Measurements from ENCODE around the gene DPM1.

The DPM1 gene

GRCh38 chr20:50929299-50930138 lies 28.8 kb downstream of the DPM1 start:
- peak; percentile 96 for DNase-seq

- DNase-seq = no peak
These were observed 29.9 kb downstream of the DPM1 start for GRCh38 chr20:50928469-50928868.

- no peak for DNase-seq
These were observed 31.8 kb downstream of the DPM1 start for GRCh38 chr20:50926530-50926929.

- DNase-seq = no peak
These were observed 33.9 kb downstream of the DPM1 start for GRCh38 chr20:50924261-50924920.

- no peak for DNase-seq
These were observed 36.4 kb downstream of the DPM1 start for GRCh38 chr20:50921803-50922501.

GRCh38 chr20:50920997-50921396 lies 37.3 kb downstream of the DPM1 start:
- no peak for DNase-seq

- peak; percentile 48 for DNase-seq
These were observed 38.8 kb downstream of the DPM1 start for GRCh38 chr20:50919567-50919966.

GRCh38 chr20:50918403-50918802 lies 39.9 kb downstream of the DPM1 start:
- no peak for DNase-seq

GRCh38 chr20:50916934-50917333 lies 41.4 kb downstream of the DPM1 start:
- no peak for DNase-seq

- DNase-seq = no peak
These were observed 42.1 kb downstream of the DPM1 start for GRCh38 chr20:50916257-50916656.

GRCh38 chr20:50915424-50915823 lies 42.9 kb downstream of the DPM1 start:
- no peak for DNase-seq

GRCh38 chr20:50913690-50914375 lies 44.5 kb downstream of the DPM1 start:
- no peak for DNase-seq

- DNase-seq = no peak
These were observed 46.6 kb downstream of the DPM1 start for GRCh38 chr20:50911716-50912115.

- no peak for DNase-seq
These were observed 47.3 kb downstream of the DPM1 start for GRCh38 chr20:50911030-50911429.

- no peak for DNase-seq
These were observed 48.9 kb downstream of the DPM1 start for GRCh38 chr20:50909413-50909812.

GRCh38 chr20:50904067-50904570 lies 54.2 kb downstream of the DPM1 start:
- DNase-seq = no peak

- DNase-seq = no peak
These were observed 54.8 kb downstream of the DPM1 start for GRCh38 chr20:50903353-50904051.

GRCh38 chr20:50901301-50901700 lies 57.0 kb downstream of the DPM1 start:
- DNase-seq = no peak

- DNase-seq = no peak
These were observed 58.1 kb downstream of the DPM1 start for GRCh38 chr20:50900261-50900660.

- DNase-seq = no peak
These were observed 59.9 kb downstream of the DPM1 start for GRCh38 chr20:50898475-50898874.

GRCh38 chr20:50895111-50895830 lies 63.1 kb downstream of the DPM1 start:
- no peak for DNase-seq

GRCh38 chr20:50893620-50894019 lies 64.7 kb downstream of the DPM1 start:
- no peak for DNase-seq
